GM12892 (cell line): Measurements from ENCODE around the gene GP1BB.

Source experiments
- POLR2A ChIP-seq: IDR thresholded peaks from 2 replicates; pipeline ENCODE4 v1.6.1; 2011; ENCODE audit warnings: low read depth, low read length, control low read depth
- POLR2AphosphoS5 ChIP-seq: IDR thresholded peaks from 2 replicates; pipeline ENCODE4 v1.6.1; 2011; ENCODE audit warnings: low read depth, low read length, control low read depth
- TAF1 ChIP-seq: IDR thresholded peaks from 2 replicates; pipeline ENCODE4 v1.6.1; 2011; ENCODE audit warnings: low read depth, mild to moderate bottlenecking, control low read depth, low read length, borderline replicate concordance

- no peak for TF ChIP-seq POLR2AphosphoS5
- no peak for TF ChIP-seq POLR2A
- no peak for TF ChIP-seq TAF1
Observed at GRCh38 chr22:19679522-19680101, 43.7 kb upstream of the GP1BB start.
